Endothelial cell of umbilical vein (primary cell): ENCODE measurements around the gene WNT9B. TPM values are rescaled to one million over a fixed set of nuclear protein-coding genes. Genes with fewer than 3 reads are reported as not detected.

Experiments used
- BruUV-seq: library from RNA; stranded (reverse); fragments of 400-500 nt; replicated peaks from 2 replicates; lab custom pipeline; 2021; lab: Mats Ljungman, UMichigan
- CTCF ChIA-PET: fragments of 300-600, 350-600 bp; sonication (Branson Sonifier 250); formaldehyde crosslinking; loops from one replicate; lab custom pipeline; 2021; ENCODE audit warnings: antibody characterized with exemption, inconsistent platforms; lab: Charles Lee
- POLR2A ChIA-PET: fragments of 300-600, 350-600 bp; sonication (Branson Sonifier 250); formaldehyde crosslinking; loops from one replicate; lab custom pipeline; 2021; ENCODE audit warnings: antibody characterized with exemption, inconsistent platforms; lab: Charles Lee
- DNase-seq: peaks from one replicate; pipeline ENCODE4 v3.0.0-alpha.2; 2011; ENCODE audit warnings: low read depth, low spot score
- FAIRE-seq: peaks from 2 replicates; lab custom pipeline; 2011; peaks lifted over from hg19 to GRCh38; lab: Jason Lieb, UNC
- H2AFZ ChIP-seq: 2 replicates; pipeline ENCODE4 v1.6.0; 2012; ENCODE audit warnings: low read depth, low read length, control low read depth, inconsistent platforms
- H3K27ac ChIP-seq: 2 replicates; pipeline ENCODE4 v1.5.1; 2011; ENCODE audit warnings: low read depth, mild to moderate bottlenecking, control low read depth, low read length, moderate library complexity; ENCODE audit not compliant: insufficient read depth
- H3K27me3 ChIP-seq, 2 experiments: 2 replicates each; pipeline versions ENCODE4 v1.6.0 to v1.6.1; 2011; ENCODE audit warnings: low read length in 2 of 2, mixed read lengths in 1 of 2; ENCODE audit not compliant: control insufficient read depth in 2 of 2, insufficient read depth in 2 of 2
- H3K36me3 ChIP-seq, 2 experiments: 2 replicates in 1 of 2; 3 replicates in 1 of 2; pipeline ENCODE4 v1.5.1; 2011; ENCODE audit warnings: low read length in 2 of 2, mild to moderate bottlenecking in 1 of 2, moderate library complexity in 1 of 2; ENCODE audit not compliant: control insufficient read depth in 2 of 2, insufficient read depth in 2 of 2; ENCODE audit errors: extremely low read depth in 1 of 2
- H3K4me1 ChIP-seq: 3 replicates; pipeline ENCODE4 v1.5.1; 2011; ENCODE audit warnings: mild to moderate bottlenecking, low read length; ENCODE audit not compliant: control insufficient read depth, insufficient read depth; ENCODE audit errors: extremely low read depth
- H3K4me2 ChIP-seq: 2 replicates; pipeline ENCODE4 v1.6.1; 2011; ENCODE audit warnings: low read length, control low read depth, mixed read lengths; ENCODE audit not compliant: insufficient read depth
- H3K4me3 ChIP-seq, 3 experiments: fragments of 200-600 bp in 1 of 3; sonication (generic), shearing (Covaris generic) in 1 of 3; replicated peaks in 1 of 3; 2 replicates each; pipeline ENCODE4 v1.5.1; 2011 to 2016; ENCODE audit warnings: control low read depth in 3 of 3, low read length in 3 of 3, mild to moderate bottlenecking in 2 of 3, inconsistent platforms in 1 of 3, low read depth in 1 of 3, moderate library complexity in 1 of 3; ENCODE audit not compliant: insufficient read depth in 1 of 3
- H3K79me2 ChIP-seq: 2 replicates; pipeline ENCODE4 v1.6.0; 2012; ENCODE audit warnings: low read length, inconsistent platforms; ENCODE audit not compliant: control insufficient read depth, insufficient read depth
- H3K9ac ChIP-seq: replicated peaks from 2 replicates; pipeline ENCODE3; 2011; ENCODE audit warnings: low read length, control low read depth; ENCODE audit not compliant: insufficient read depth; ENCODE audit errors: extremely low read depth
- H3K9me1 ChIP-seq: replicated peaks from 3 replicates; pipeline ENCODE4 v1.6.0; 2011; ENCODE audit warnings: mild to moderate bottlenecking, low read length; ENCODE audit not compliant: control insufficient read depth, insufficient read depth; ENCODE audit errors: extremely low read depth
- H3K9me3 ChIP-seq: replicated peaks from 2 replicates; pipeline ENCODE4 v1.5.1; 2012; ENCODE audit warnings: low read length, inconsistent platforms; ENCODE audit not compliant: control insufficient read depth, insufficient read depth
- H4K20me1 ChIP-seq: replicated peaks from 2 replicates; pipeline ENCODE3; 2011; ENCODE audit warnings: mild to moderate bottlenecking, low read length; ENCODE audit not compliant: control insufficient read depth, insufficient read depth; ENCODE audit errors: extremely low read depth
- EZH2 ChIP-seq: IDR thresholded peaks from 2 replicates; pipeline ENCODE4 v1.6.1; 2012; ENCODE audit warnings: borderline replicate concordance, low read depth, mild to moderate bottlenecking, moderate library complexity, low read length, inconsistent platforms; ENCODE audit not compliant: severe bottlenecking
- FOS ChIP-seq: IDR thresholded peaks from 2 replicates; pipeline ENCODE4 v1.6.1; 2011; ENCODE audit warnings: mild to moderate bottlenecking, low read length, moderate library complexity, borderline replicate concordance; ENCODE audit not compliant: insufficient read depth
- GATA2 ChIP-seq: IDR thresholded peaks from 2 replicates; pipeline ENCODE4 v1.7.0; 2011; ENCODE audit warnings: low read depth, mild to moderate bottlenecking, moderate library complexity, mixed read lengths, low read length; ENCODE audit not compliant: insufficient read length, insufficient read depth
- JUN ChIP-seq: IDR thresholded peaks from 2 replicates; pipeline ENCODE4 v1.6.1; 2011; ENCODE audit warnings: borderline replicate concordance, low read depth; ENCODE audit not compliant: insufficient read length, insufficient read depth
- MYC ChIP-seq: IDR thresholded peaks from one replicate; pipeline ENCODE4 v1.6.1; 2011; ENCODE audit warnings: mild to moderate bottlenecking, low read depth, low read length
- POLR2A ChIP-seq: IDR thresholded peaks from 2 replicates; pipeline ENCODE4 v1.6.1; 2012; ENCODE audit warnings: low read depth, mild to moderate bottlenecking, control low read depth, low read length
- POLR2AphosphoS5 ChIP-seq: IDR thresholded peaks from 2 replicates; pipeline ENCODE4 v1.6.1; 2012; ENCODE audit warnings: low read depth, mild to moderate bottlenecking, control low read depth, low read length, moderate library complexity; ENCODE audit not compliant: insufficient read depth
- dilution Hi-C: fragments of 300-500 bp; cut with MboI; formaldehyde crosslinking; loops from one replicate; pipeline ENCODE4 v1.15.0; 2019; ENCODE audit warnings: low sequenced_read_pairs; ENCODE audit not compliant: extremely low pct_ligation_motif_present
- intact Hi-C: fragments of 100-400 bp; cut with micrococcal nuclease; formaldehyde crosslinking; loops from one replicate; pipeline ENCODE4 v1.10.0; 2022
- polyA plus RNA-seq, 4 experiments: library from polyadenylated mRNA; depleted of rRNA in 3 of 4; stranded (reverse) in 3 of 4; unstranded in 1 of 4; fragments of >200 nt; gene quantifications; 2 replicates each; pipeline versions ENCODE4 v1.2.1 to v1.2.3, GENCODE V29; 2011 to 2012; ENCODE audit warnings: missing spikeins in 1 of 4
- total RNA-seq: library from RNA; stranded (reverse); gene quantifications from 2 replicates; pipeline ENCODE4 v1.2.3, GENCODE V29; 2021
- TF ChIP-seq, protein P1 (sequence below), 2 donors: IDR thresholded peaks; 1 replicate in 1 of 2; 2 replicates in 1 of 2; pipeline ENCODE4 v1.5.1; 2011; ENCODE audit warnings: low read length in 2 of 2, mild to moderate bottlenecking in 2 of 2, moderate library complexity in 2 of 2, control low read depth in 1 of 2, inconsistent platforms in 1 of 2, low read depth in 1 of 2; ENCODE audit not compliant: insufficient read depth in 1 of 2; ENCODE audit errors: extremely low read depth in 1 of 2
- TF ChIP-seq, protein P2 (sequence below): IDR thresholded peaks from 2 replicates; pipeline ENCODE4 v1.6.1; 2011; ENCODE audit not compliant: insufficient read depth, insufficient read length

WNT9B gene
- total and polyA plus RNA-seq, 2 donors (not counting 3 experiments of a cell fraction or from before 2014, with no cell fraction given), result not detected

DNA sequence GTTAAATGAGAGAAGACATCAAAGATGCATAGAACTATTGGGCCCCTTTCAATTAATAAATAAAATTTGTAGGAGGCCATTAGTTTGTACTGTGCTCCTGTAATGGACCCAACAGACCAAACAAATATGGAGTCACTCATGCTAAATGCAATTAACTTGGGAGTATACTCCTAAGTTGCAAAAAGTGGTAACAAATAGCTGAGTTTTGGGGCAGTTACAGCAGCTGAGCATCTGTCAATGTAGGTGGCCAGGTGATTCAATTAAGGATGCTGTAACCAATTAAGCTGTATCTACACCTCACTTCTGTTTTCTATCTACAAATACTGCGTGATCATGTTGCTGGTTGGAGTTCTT lies 34.9 kb downstream of the WNT9B start:
- Histone ChIP-seq H3K27me3 (peaks cover 10 to 13% of the 10 kb centered on the region in 2 experiments), H3K4me3 (no peak overlapping the region), H2AFZ (no peak overlapping the region), H4K20me1 (no peaks in the 10 kb centered on the region), H3K79me2 (no peaks in the 10 kb centered on the region), H3K9me1 (no peaks in the 10 kb centered on the region), H3K9me3 (no peaks in the 10 kb centered on the region), H3K36me3 (no peaks in the 10 kb centered on the region), H3K4me2 (no peak overlapping the region), H3K9ac (no peak overlapping the region), H3K27ac (no peak overlapping the region), H3K4me1 (no peaks in the 10 kb centered on the region)
- TF ChIP-seq, protein P1, sequence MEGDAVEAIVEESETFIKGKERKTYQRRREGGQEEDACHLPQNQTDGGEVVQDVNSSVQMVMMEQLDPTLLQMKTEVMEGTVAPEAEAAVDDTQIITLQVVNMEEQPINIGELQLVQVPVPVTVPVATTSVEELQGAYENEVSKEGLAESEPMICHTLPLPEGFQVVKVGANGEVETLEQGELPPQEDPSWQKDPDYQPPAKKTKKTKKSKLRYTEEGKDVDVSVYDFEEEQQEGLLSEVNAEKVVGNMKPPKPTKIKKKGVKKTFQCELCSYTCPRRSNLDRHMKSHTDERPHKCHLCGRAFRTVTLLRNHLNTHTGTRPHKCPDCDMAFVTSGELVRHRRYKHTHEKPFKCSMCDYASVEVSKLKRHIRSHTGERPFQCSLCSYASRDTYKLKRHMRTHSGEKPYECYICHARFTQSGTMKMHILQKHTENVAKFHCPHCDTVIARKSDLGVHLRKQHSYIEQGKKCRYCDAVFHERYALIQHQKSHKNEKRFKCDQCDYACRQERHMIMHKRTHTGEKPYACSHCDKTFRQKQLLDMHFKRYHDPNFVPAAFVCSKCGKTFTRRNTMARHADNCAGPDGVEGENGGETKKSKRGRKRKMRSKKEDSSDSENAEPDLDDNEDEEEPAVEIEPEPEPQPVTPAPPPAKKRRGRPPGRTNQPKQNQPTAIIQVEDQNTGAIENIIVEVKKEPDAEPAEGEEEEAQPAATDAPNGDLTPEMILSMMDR (IDR thresholded peaks at IDR 0.05; ENCODE audit: extremely low read depth in 1 of 2, insufficient read depth in 1 of 2, low read depth in 1 of 2, low read length in 2 of 2), result no peak
- TF ChIP-seq POLR2AphosphoS5 (no peak), JUN (no peak), EZH2 (no peak), GATA2 (no peak), MYC (no peak), FOS (no peak), POLR2A (no peak)
- TF ChIP-seq, protein P2, sequence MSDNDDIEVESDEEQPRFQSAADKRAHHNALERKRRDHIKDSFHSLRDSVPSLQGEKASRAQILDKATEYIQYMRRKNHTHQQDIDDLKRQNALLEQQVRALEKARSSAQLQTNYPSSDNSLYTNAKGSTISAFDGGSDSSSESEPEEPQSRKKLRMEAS, result no peak
- dilution Hi-C loops, result no loop called here
- intact Hi-C loops, result no loop called here
- DNase-seq, result no peak
- no TSS peak for BruUV-seq
- FAIRE-seq, result no peak
- POLR2A ChIA-PET, result no interaction called here
- CTCF ChIA-PET, result interaction anchor here (0.8 kb wide), 1 partner anchor 56 kb away, joined by 4 read pairs; no protein-coding TSS in a partner anchor
